BJ (cell line): ENCODE data around the gene B3GNT9. TPM values are rescaled to one million over a fixed set of nuclear protein-coding genes. Genes with fewer than 3 reads are reported as not detected.

ENCODE experiments used
- CTCF ChIA-PET: fragments of 350-600 bp; formaldehyde crosslinking; extraction: SDS; loops from one replicate; lab custom pipeline; 2021; ENCODE audit warnings: antibody characterized with exemption, inconsistent platforms; lab: Yijun Ruan, JAX
- POLR2A ChIA-PET: fragments of 300-600 bp; sonication (Branson Sonifier 250); formaldehyde crosslinking; extraction: SDS; loops from one replicate; lab custom pipeline; 2021; ENCODE audit warnings: antibody characterized with exemption; lab: Charles Lee
- DNase-seq: peaks from one replicate; pipeline ENCODE4 v3.0.0-alpha.2; 2011; ENCODE audit warnings: low read depth
- H3K27me3 ChIP-seq: 2 replicates; pipeline ENCODE4 v1.6.0; 2011; ENCODE audit warnings: low read length; ENCODE audit not compliant: control insufficient read depth, insufficient read depth
- H3K36me3 ChIP-seq: 2 replicates; pipeline ENCODE4 v1.5.1; 2011; ENCODE audit warnings: low read length; ENCODE audit not compliant: control insufficient read depth, insufficient read depth
- H3K4me3 ChIP-seq: 2 replicates; pipeline ENCODE4 v1.5.1; 2011; ENCODE audit warnings: low read depth, mild to moderate bottlenecking, control low read depth, low read length
- polyA plus RNA-seq: library from polyadenylated mRNA; depleted of rRNA; stranded (reverse); fragments of >200 nt; gene quantifications from 2 replicates; pipeline ENCODE4 v1.2.3, GENCODE V29; 2011
- TF ChIP-seq, protein P1 (sequence below): IDR thresholded peaks from 2 replicates; pipeline ENCODE4 v1.5.1; 2011; ENCODE audit warnings: low read depth, mild to moderate bottlenecking, control low read depth, inconsistent platforms, low read length, moderate library complexity; ENCODE audit not compliant: insufficient read depth

The B3GNT9 gene
- polyA plus RNA-seq, 1 experiment, result 34.9 TPM

DNA sequence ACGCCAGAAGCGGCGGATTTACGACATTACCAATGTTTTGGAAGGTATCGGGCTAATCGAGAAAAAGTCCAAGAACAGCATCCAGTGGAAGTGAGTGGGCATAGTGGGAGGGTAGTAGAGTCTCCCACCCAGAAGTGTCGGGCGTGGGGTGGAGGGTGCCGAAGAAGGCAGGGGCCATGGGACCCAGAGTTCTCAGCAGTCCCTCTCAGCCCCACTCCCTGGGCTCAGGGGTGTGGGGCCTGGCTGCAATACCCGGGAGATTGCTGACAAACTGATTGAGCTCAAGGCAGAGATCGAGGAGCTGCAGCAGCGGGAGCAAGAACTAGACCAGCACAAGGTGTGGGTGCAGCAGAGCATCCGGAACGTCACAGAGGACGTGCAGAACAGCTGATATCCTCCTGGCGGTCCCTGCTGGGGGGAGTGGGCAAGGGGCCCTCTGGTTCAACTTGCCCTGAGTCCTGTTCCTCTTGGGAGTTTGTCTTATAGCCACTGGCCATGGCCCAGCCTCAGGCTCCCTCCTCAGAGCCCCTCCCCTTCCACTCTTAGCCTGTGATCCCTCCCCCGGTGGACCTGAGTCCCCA is 42.1 kb upstream of the B3GNT9 start:
- POLR2A ChIA-PET, result no interaction called here
- H3K27me3 ChIP-seq, result no peaks in the 10 kb centered on the region
- CTCF ChIA-PET, result interaction anchor here (0.8 kb wide), 1 partner anchor 52 kb away, joined by 3 read pairs; no protein-coding TSS in a partner anchor
- TF ChIP-seq, protein P1, sequence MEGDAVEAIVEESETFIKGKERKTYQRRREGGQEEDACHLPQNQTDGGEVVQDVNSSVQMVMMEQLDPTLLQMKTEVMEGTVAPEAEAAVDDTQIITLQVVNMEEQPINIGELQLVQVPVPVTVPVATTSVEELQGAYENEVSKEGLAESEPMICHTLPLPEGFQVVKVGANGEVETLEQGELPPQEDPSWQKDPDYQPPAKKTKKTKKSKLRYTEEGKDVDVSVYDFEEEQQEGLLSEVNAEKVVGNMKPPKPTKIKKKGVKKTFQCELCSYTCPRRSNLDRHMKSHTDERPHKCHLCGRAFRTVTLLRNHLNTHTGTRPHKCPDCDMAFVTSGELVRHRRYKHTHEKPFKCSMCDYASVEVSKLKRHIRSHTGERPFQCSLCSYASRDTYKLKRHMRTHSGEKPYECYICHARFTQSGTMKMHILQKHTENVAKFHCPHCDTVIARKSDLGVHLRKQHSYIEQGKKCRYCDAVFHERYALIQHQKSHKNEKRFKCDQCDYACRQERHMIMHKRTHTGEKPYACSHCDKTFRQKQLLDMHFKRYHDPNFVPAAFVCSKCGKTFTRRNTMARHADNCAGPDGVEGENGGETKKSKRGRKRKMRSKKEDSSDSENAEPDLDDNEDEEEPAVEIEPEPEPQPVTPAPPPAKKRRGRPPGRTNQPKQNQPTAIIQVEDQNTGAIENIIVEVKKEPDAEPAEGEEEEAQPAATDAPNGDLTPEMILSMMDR, result no peak
- H3K4me3 ChIP-seq, result peak overlapping the region; percentile 69
- H3K36me3 ChIP-seq, result peaks cover 24% of the 10 kb centered on the region
- DNase-seq, result no peak

DNA sequence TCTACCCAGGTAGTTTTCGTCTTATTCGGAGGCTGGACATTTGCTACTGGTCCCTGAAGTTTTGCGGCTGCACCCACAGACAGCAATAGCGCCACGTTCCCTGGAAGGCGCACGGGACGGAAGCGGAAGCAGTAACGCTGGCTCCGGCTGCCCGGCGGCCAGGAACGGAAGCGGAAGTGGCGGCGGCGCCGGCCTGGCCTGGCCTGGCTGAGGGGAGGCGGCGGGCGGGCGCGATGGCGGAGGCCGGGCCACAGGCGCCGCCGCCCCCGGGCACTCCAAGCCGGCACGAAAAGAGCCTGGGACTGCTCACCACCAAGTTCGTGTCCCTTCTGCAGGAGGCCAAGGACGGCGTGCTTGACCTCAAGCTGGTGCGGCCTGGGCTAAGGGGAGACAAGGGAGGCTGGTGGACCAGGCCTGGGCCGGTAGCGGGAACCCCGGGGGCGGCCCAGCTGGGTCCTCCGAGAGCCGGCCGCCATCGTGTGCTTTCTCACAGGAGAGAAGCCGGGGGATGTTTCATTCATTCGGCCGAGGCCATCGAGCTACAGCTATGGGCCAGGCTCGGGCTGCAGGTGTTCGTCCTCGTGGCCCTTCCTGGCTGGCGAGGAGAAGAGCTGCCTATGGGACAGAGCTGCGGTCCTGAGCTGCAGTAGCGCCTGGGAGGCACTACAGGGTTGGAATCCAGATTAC is 41.3 kb upstream of the B3GNT9 start, which contains the start of gene E2F4:
E2F4 (plus strand) TSS at position 161 of the 687 bp plus-strand sequence; CDS start at position 234, 73 bp downstream.
- TF ChIP-seq, protein P1, result no peak
- CTCF ChIA-PET, result no interaction called here
- H3K27me3 ChIP-seq, result no peaks in the 10 kb centered on the region
- peaks cover 18% of the 10 kb centered on the region for H3K36me3 ChIP-seq
- POLR2A ChIA-PET, result no interaction called here
- no peak for DNase-seq
- peak within 1 kb of the TSS; percentile 69 for H3K4me3 ChIP-seq

DNA sequence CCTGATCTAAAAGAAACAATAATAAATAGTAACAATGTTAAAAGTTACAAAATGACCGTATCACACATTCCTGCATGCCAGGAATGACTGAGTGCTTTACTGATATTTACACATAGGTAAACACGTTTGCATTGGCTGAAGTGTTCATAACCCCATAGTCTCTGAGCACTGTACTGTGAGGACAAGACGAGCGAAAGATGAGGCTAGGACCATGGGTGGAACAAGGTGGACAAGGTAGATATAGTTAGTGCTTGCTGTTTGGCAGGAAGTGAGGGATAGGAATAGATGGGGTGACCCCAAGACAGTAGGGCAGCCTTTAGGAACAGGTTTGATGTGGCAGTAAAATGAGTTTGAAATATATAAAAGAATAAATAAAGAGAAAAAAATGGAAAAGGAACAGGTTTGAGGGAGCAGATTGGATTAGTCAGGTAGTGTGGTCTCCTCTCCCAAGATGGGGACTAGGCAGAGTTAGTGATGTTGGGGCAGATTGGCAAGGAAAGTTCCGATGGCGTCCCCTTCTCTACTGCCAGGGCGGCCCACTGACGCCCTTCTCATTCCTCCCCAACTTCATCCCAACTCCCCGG is 40.7 kb upstream of the B3GNT9 start:
- DNase-seq, result no peak
- TF ChIP-seq, protein P1, result no peak
- Histone ChIP-seq H3K27me3 (no peaks in the 10 kb centered on the region), H3K4me3 (peak overlapping the region; percentile 24), H3K36me3 (peaks cover 14% of the 10 kb centered on the region)
- POLR2A ChIA-PET, result no interaction called here
- CTCF ChIA-PET, result no interaction called here

DNA sequence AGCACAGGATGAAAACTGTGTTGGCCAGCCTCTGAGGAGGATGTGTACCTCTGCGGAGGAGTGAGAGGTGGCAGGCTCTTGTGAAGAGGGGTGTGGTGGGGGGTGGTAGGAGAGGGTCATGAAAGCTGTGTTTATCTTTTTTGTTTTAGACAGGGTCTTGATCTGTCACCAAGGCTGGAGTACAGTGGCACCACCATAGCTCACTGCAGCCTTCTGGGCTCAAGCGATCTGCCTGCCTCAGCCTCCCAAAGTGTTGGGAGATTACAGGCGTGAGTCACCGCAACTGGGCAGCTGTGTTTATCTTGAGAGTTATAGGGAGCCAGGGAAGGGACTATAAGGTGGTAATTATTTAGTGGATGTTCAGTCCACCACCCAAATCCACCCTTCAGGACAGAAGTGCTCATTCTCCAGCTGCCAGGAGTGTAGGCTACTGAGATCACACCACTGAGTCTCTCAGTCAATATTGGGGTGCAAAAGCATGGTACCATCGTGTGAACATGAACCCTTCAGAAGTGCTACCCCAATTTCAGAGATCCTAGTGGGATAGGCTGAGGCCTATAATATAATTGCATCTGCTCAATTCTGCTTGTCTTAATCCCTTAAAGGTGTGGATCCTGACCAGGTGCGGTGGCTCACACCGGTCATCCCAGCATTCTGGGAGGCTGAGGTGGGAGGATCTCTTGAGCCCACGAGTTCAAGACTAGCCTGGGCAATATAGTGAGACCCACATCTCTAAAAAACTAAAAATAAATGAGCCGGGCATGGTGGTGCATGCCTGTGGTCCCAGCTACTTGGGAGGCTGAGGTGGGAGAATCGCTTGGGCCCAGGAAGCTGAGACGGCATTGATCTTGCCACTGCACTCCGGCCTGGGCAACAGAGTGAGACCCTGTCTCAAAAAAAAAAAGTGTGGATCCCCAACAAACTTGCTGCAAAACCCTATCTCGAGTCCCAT is 39.9 kb upstream of the B3GNT9 start:
- TF ChIP-seq, protein P1, result no peak
- ChIA-PET CTCF (interaction anchor here (1.3 to 1.6 kb wide), 3 partner anchors 30 to 173 kb away, joined by 3 to 4 read pairs (median 4); no protein-coding TSS in a partner anchor), POLR2A (no interaction called here)
- H3K36me3 ChIP-seq, result peaks cover 8% of the 10 kb centered on the region
- no peak overlapping the region for H3K4me3 ChIP-seq
- no peak for DNase-seq
- H3K27me3 ChIP-seq, result no peaks in the 10 kb centered on the region
